ENCODE results near the gene DYSF.
A peak's percentile ranks its signal among the peaks of the same experiment; 100 is the strongest.

The DYSF gene

GRCh38 chr2:71615767-71616730 is 162.7 kb downstream of the DYSF start:
- no peak for DNase-seq

- no peak for DNase-seq
Measured at GRCh38 chr2:71617266-71617665, 163.9 kb downstream of the DYSF start.

GRCh38 chr2:71618327-71619113 is 165.2 kb downstream of the DYSF start:
- DNase-seq: no peak

GRCh38 chr2:71619230-71619741 is 165.9 kb downstream of the DYSF start:
- DNase-seq: no peak

GRCh38 chr2:71620116-71620515 is 166.8 kb downstream of the DYSF start:
- DNase-seq: no peak

- no peak for DNase-seq
Measured at GRCh38 chr2:71620851-71621251, 167.5 kb downstream of the DYSF start.

- DNase-seq: no peak
Measured at GRCh38 chr2:71629273-71629672, 175.9 kb downstream of the DYSF start.

GRCh38 chr2:71629771-71630453 is 176.6 kb downstream of the DYSF start:
- DNase-seq: no peak

GRCh38 chr2:71630454-71631328 is 177.3 kb downstream of the DYSF start:
- DNase-seq: no peak

GRCh38 chr2:71631411-71631931 is 178.1 kb downstream of the DYSF start:
- peak; percentile 91 for DNase-seq

GRCh38 chr2:71633086-71633485 is 179.7 kb downstream of the DYSF start:
- no peak for DNase-seq

GRCh38 chr2:71634567-71634966 is 181.2 kb downstream of the DYSF start:
- DNase-seq: no peak

GRCh38 chr2:71635798-71636197 is 182.4 kb downstream of the DYSF start:
- no peak for DNase-seq

GRCh38 chr2:71637168-71637567 is 183.8 kb downstream of the DYSF start:
- no peak for DNase-seq

GRCh38 chr2:71637736-71638135 is 184.4 kb downstream of the DYSF start:
- no peak for DNase-seq

- DNase-seq: no peak
Measured at GRCh38 chr2:71639735-71640134, 186.4 kb downstream of the DYSF start.

GRCh38 chr2:71640489-71640888 is 187.1 kb downstream of the DYSF start:
- DNase-seq: no peak

- DNase-seq: no peak
Measured at GRCh38 chr2:71643674-71644357, 190.5 kb downstream of the DYSF start.

GRCh38 chr2:71646028-71646427 is 192.7 kb downstream of the DYSF start:
- peak; percentile 68 for DNase-seq

GRCh38 chr2:71647356-71647755 is 194.0 kb downstream of the DYSF start:
- peak; percentile 71 for DNase-seq

GRCh38 chr2:71655498-71655897 is 202.1 kb downstream of the DYSF start:
- no peak for DNase-seq
